B cell (primary cell): Measurements from ENCODE around the gene TENM4. TPM values are rescaled to one million over a fixed set of nuclear protein-coding genes. Genes with fewer than 3 reads are reported as not detected.

Source experiments
- ATAC-seq: fragments of 200-7000 bp; cut with Tn5 transposase; one replicate; pipeline ENCODE4 v1.10.0; 2021; ENCODE audit warnings: low read depth, mild to moderate bottlenecking, moderate number of reproducible peaks, moderate library complexity
- CTCF ChIA-PET: fragments of 350-600 bp; sonication (Branson Sonifier 250); formaldehyde crosslinking; loops from one replicate; lab custom pipeline; 2021; ENCODE audit warnings: antibody characterized with exemption, inconsistent platforms; lab: Charles Lee
- POLR2A ChIA-PET: fragments of 350-600 bp; sonication (Branson Sonifier 250); formaldehyde crosslinking; loops from one replicate; lab custom pipeline; 2021; ENCODE audit warnings: antibody characterized with exemption; lab: Charles Lee
- DNase-seq: peaks from one replicate; pipeline ENCODE4 v3.0.0; 2013
- H2AFZ ChIP-seq: 2 replicates; pipeline ENCODE4 v1.6.1; 2012; ENCODE audit warnings: mild to moderate bottlenecking, low read depth, low read length; ENCODE audit not compliant: insufficient read depth, poor library complexity, severe bottlenecking
- H3K27ac ChIP-seq, 2 donors: 1 replicate in 1 of 2; 2 replicates in 1 of 2; pipeline ENCODE4 v1.5.1; 2012 to 2013; ENCODE audit warnings: low read length in 2 of 2, mild to moderate bottlenecking in 2 of 2, moderate library complexity in 1 of 2
- H3K27me3 ChIP-seq, 4 experiments: fragments of 200-600 bp in 1 of 4; sonication (generic) in 1 of 4; replicated peaks in 1 of 4; 1 replicate in 2 of 4; 2 replicates in 2 of 4; pipeline versions ENCODE4 v1.6.1 to v1.7.0; 2013 to 2016; ENCODE audit warnings: low read length in 3 of 4, mild to moderate bottlenecking in 2 of 4, mixed read lengths in 1 of 4, moderate library complexity in 1 of 4; ENCODE audit not compliant: insufficient read depth in 4 of 4, control insufficient read depth in 3 of 4; ENCODE audit errors: control extremely low read depth in 1 of 4
- H3K36me3 ChIP-seq, 2 experiments: replicated peaks in 1 of 2; 1 replicate in 1 of 2; 2 replicates in 1 of 2; pipeline versions ENCODE4 v1.6.1 to v1.7.1; 2013; ENCODE audit warnings: low read length in 1 of 2; ENCODE audit not compliant: insufficient read depth in 2 of 2, control insufficient read depth in 1 of 2; ENCODE audit errors: control extremely low read depth in 1 of 2, extremely low read depth in 1 of 2
- H3K4me1 ChIP-seq, 2 donors: fragments of 200-600 bp in 1 of 2; sonication (generic) in 1 of 2; 1 replicate in 1 of 2; 2 replicates in 1 of 2; pipeline versions ENCODE4 v1.5.1 to v1.6.1; 2013 to 2017; ENCODE audit warnings: low read length in 2 of 2; ENCODE audit not compliant: control insufficient read depth in 2 of 2, insufficient read depth in 2 of 2
- H3K4me2 ChIP-seq: replicated peaks from 2 replicates; pipeline ENCODE3; 2012; ENCODE audit warnings: mild to moderate bottlenecking, low read depth, low read length; ENCODE audit not compliant: poor library complexity, severe bottlenecking
- H3K4me3 ChIP-seq, 5 experiments: fragments of 200-600 bp in 1 of 5; sonication (generic) in 1 of 5; 1 replicate in 3 of 5; 2 replicates in 2 of 5; pipeline versions ENCODE4 v1.5.1 to v1.7.0; 2011 to 2016; ENCODE audit warnings: low read length in 4 of 5, mild to moderate bottlenecking in 4 of 5, low read depth in 2 of 5, control low read depth in 1 of 5, moderate library complexity in 1 of 5; ENCODE audit not compliant: insufficient read depth in 1 of 5; ENCODE audit errors: control extremely low read depth in 1 of 5, extremely low read depth in 1 of 5
- H3K79me2 ChIP-seq: fragments of 200-600 bp; sonication (generic); one replicate; pipeline ENCODE4 v1.6.0; 2016; ENCODE audit warnings: low read length; ENCODE audit not compliant: control insufficient read depth, insufficient read depth
- H3K9ac ChIP-seq: fragments of 200-600 bp; sonication (generic); 2 replicates; pipeline ENCODE4 v1.6.1; 2017; ENCODE audit warnings: mild to moderate bottlenecking, low read length, moderate library complexity
- H3K9me3 ChIP-seq, 3 donors: one replicate each; pipeline versions ENCODE4 v1.6.1 to v1.7.1; 2013; ENCODE audit warnings: low read length in 2 of 3; ENCODE audit not compliant: control insufficient read depth in 2 of 3, insufficient read depth in 1 of 3; ENCODE audit errors: control extremely low read depth in 1 of 3
- H4K20me1 ChIP-seq: 2 replicates; pipeline ENCODE4 v1.6.0; 2012; ENCODE audit warnings: mild to moderate bottlenecking, low read length; ENCODE audit not compliant: insufficient read depth, control insufficient read depth, poor library complexity, severe bottlenecking
- H3K27ac Mint-ChIP-seq: one replicate; pipeline ENCODE4 v1.8.0; 2021; ENCODE audit warnings: mixed read lengths
- H3K27me3 Mint-ChIP-seq: one replicate; pipeline ENCODE4 v1.8.0; 2021; ENCODE audit warnings: mixed read lengths
- H3K4me1 Mint-ChIP-seq: one replicate; pipeline ENCODE4 v1.8.0; 2021; ENCODE audit warnings: mixed read lengths
- H3K4me3 Mint-ChIP-seq: one replicate; pipeline ENCODE4 v1.8.0; 2021; ENCODE audit warnings: mixed read lengths
- H3K9me3 Mint-ChIP-seq: one replicate; pipeline ENCODE4 v1.8.0; 2022; ENCODE audit warnings: mixed read lengths; ENCODE audit not compliant: insufficient read depth
- EZH2 ChIP-seq: IDR thresholded peaks from 2 replicates; pipeline ENCODE4 v1.6.1; 2012; ENCODE audit warnings: borderline replicate concordance, low read depth, mild to moderate bottlenecking, moderate library complexity, low read length; ENCODE audit not compliant: insufficient read depth, poor library complexity, severe bottlenecking
- WGBS: methylation state at CpG from one replicate; pipeline ENCODE4 v1.1.5; 2013; ENCODE audit warnings: missing lambda C conversion rate; ENCODE audit not compliant: insufficient coverage; 5-methylcytosine and 5-hydroxymethylcytosine counted together
- intact Hi-C: fragments of 100-400 bp; cut with micrococcal nuclease; formaldehyde crosslinking; loops from one replicate; pipeline ENCODE4 v1.10.0; 2022
- polyA plus RNA-seq: library from polyadenylated mRNA; depleted of rRNA; stranded (reverse); fragments of >200 nt; gene quantifications from 2 replicates; pipeline ENCODE4 v1.2.3, GENCODE V29; 2012
- total RNA-seq, 2 donors: library from RNA; stranded (reverse); fragments of 120-200 nt in 1 of 2; gene quantifications; 1 replicate in 1 of 2; 2 replicates in 1 of 2; pipeline versions ENCODE4 v1.2.3 to v1.2.4, GENCODE V29; 2013 to 2022
- TF ChIP-seq, protein P1 (sequence below): fragments of 200-600 bp; IDR thresholded peaks from one replicate; pipeline ENCODE4 v1.8.0; 2022; ENCODE audit warnings: antibody characterized with exemption, mild to moderate bottlenecking

Gene TENM4
- total and polyA plus RNA-seq, 2 donors (not counting 1 experiment from before 2014, with no cell fraction given): 0.09 to 5.7 TPM

DNA sequence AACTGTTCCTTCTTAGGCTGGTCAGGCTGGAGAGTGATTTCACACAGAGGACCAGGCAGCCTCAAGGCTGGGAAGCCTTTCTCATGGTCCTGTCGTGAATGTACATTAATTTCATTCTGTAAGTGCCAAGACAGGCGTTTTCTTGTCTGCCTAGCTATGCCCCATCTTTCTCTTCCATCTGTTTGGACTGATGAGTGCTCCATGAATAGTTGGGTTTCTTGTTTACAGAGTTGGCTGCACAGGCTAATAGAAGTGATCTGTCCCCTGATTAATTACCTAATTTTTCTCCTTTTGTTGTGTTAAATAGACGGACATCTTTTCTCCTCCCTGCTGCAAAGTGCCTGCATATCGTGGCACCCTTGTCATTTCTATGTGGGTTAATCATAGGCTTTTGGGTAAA, 730.4 kb downstream of the TENM4 start:
- intact Hi-C loops: no loop called here
- H3K79me2 ChIP-seq: no peaks in the 10 kb centered on the region
- Mint-ChIP-seq H3K9me3 (no peaks in the 10 kb centered on the region), H3K4me1 (no peaks in the 10 kb centered on the region), H3K4me3 (no peak overlapping the region), H3K27me3 (peaks cover 3% of the 10 kb centered on the region), H3K27ac (no peak overlapping the region)
- peaks cover 0 to 6% (median 0%) of the 10 kb centered on the region in 4 experiments for H3K27me3 ChIP-seq
- ATAC-seq (no peak), DNase-seq (no peak)
- no peak overlapping the region for H2AFZ ChIP-seq
- H3K36me3 ChIP-seq: no peaks in the 10 kb centered on the region
- no peaks in the 10 kb centered on the region for H4K20me1 ChIP-seq
- 100% methylated on average over 1 of the region's 4 CpGs for WGBS
- TF ChIP-seq, protein P1, sequence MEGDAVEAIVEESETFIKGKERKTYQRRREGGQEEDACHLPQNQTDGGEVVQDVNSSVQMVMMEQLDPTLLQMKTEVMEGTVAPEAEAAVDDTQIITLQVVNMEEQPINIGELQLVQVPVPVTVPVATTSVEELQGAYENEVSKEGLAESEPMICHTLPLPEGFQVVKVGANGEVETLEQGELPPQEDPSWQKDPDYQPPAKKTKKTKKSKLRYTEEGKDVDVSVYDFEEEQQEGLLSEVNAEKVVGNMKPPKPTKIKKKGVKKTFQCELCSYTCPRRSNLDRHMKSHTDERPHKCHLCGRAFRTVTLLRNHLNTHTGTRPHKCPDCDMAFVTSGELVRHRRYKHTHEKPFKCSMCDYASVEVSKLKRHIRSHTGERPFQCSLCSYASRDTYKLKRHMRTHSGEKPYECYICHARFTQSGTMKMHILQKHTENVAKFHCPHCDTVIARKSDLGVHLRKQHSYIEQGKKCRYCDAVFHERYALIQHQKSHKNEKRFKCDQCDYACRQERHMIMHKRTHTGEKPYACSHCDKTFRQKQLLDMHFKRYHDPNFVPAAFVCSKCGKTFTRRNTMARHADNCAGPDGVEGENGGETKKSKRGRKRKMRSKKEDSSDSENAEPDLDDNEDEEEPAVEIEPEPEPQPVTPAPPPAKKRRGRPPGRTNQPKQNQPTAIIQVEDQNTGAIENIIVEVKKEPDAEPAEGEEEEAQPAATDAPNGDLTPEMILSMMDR: no peak
- no peak for TF ChIP-seq EZH2
- H3K27ac ChIP-seq: no peak overlapping the region
- ChIA-PET POLR2A (no interaction called here), CTCF (no interaction called here)
- no peaks in the 10 kb centered on the region for H3K4me1 ChIP-seq
- H3K4me3 ChIP-seq: no peak overlapping the region
- no peaks in the 10 kb centered on the region for H3K9me3 ChIP-seq
- no peak overlapping the region for H3K4me2 ChIP-seq
- no peak overlapping the region for H3K9ac ChIP-seq

DNA sequence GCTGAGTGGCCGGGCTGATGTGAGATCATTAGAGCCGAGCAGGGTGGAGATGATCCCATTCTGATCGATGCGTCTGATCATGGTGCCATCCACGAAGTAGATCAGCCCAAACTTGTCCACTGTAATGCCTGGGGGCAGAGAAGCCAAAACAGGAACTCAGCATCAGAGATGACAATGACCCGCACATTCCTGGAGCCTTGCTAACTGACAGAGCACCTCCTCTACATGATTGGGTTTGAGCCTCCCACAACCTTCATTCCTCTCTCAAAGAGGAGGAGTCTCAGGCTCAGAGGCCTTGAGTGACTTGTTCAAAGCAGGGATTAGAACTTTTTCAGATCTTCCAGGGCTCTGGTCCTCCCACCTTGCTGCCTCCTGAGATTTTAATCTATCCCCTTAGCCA, 732.4 kb downstream of the TENM4 start:
- Histone ChIP-seq H3K4me1 (no peaks in the 10 kb centered on the region), H3K4me2 (no peak overlapping the region), H4K20me1 (no peaks in the 10 kb centered on the region), H3K36me3 (no peaks in the 10 kb centered on the region), H3K79me2 (no peaks in the 10 kb centered on the region), H3K27me3 (peaks cover 0 to 6% (median 0%) of the 10 kb centered on the region in 4 experiments), H3K9me3 (no peaks in the 10 kb centered on the region), H3K9ac (no peak overlapping the region), H2AFZ (no peak overlapping the region), H3K4me3 (no peak overlapping the region), H3K27ac (no peak overlapping the region)
- Mint-ChIP-seq H3K4me3 (no peak overlapping the region), H3K27ac (no peak overlapping the region), H3K4me1 (no peaks in the 10 kb centered on the region), H3K27me3 (peaks cover 3% of the 10 kb centered on the region), H3K9me3 (no peaks in the 10 kb centered on the region)
- WGBS: 93% methylated on average over 6 of the region's 6 CpGs
- TF ChIP-seq, protein P1: no peak
- no peak for TF ChIP-seq EZH2
- ChIA-PET CTCF (no interaction called here), POLR2A (no interaction called here)
- intact Hi-C loops: no loop called here
- ATAC-seq (no peak), DNase-seq (no peak)
